Measurements from ENCODE around the gene CORO2A. TPM values are rescaled to one million over a fixed set of nuclear protein-coding genes. Genes with fewer than 3 reads are reported as not detected.

Gene CORO2A
- total RNA-seq, 1 experiment from 2014 or later, result 15.8 TPM

GRCh38 chr9:98236901-98237487 is 44.6 kb upstream of the CORO2A start:
- no peak overlapping the region for H2BK5ac ChIP-seq (ENCODE audit: insufficient read length, low read length)
- H3K27ac Mint-ChIP-seq, result no peak overlapping the region; a peak in 1 of 7 replicates
- TF ChIP-seq CTCF (conservative IDR thresholded peaks at IDR 0.05), result no peak
- H3K27me3 ChIP-seq (ENCODE audit: insufficient read depth, low read length), result no peaks in the 10 kb centered on the region; the same call in 1 of the 2 replicates
- H2BK20ac ChIP-seq (ENCODE audit: low read depth, low read length, poor library complexity, severe bottlenecking), result no peak overlapping the region
- H3K56ac ChIP-seq (ENCODE audit: insufficient read length, low read depth, low read length), result no peak overlapping the region
- H3K18ac ChIP-seq (ENCODE audit: insufficient read length, low read depth, low read length), result no peak overlapping the region
- H3K27me3 Mint-ChIP-seq (ENCODE audit: low read depth), result no peaks in the 10 kb centered on the region
- WGBS (ENCODE audit: extremely low coverage, insufficient read length, low lambda C conversion rate), result no CpG with 5 or more reads among the region's 8 CpGs
- H2BK12ac ChIP-seq (ENCODE audit: insufficient read length, low read depth, low read length), result no peak overlapping the region
- no peaks in the 10 kb centered on the region for H3K4me1 ChIP-seq (ENCODE audit: insufficient read depth, low read length)
- no peak overlapping the region for H2AFZ ChIP-seq (ENCODE audit: low read length)
- H3K4me2 ChIP-seq (ENCODE audit: insufficient read depth, insufficient read length, low read length), result no peak overlapping the region
- no peak overlapping the region for H3K27ac ChIP-seq (ENCODE audit: insufficient read length, low read depth, low read length)
- no peak for DNase-seq
- H3K23ac ChIP-seq (ENCODE audit: insufficient read length, low read depth, low read length), result no peak overlapping the region
- no peaks in the 10 kb centered on the region for H3K79me2 ChIP-seq (ENCODE audit: insufficient read depth, low read length)
- H2AK5ac ChIP-seq (ENCODE audit: insufficient read length, low read length), result no peak overlapping the region
- H3K79me1 ChIP-seq (ENCODE audit: insufficient read depth, low read depth, low read length, poor library complexity, severe bottlenecking), result no peaks in the 10 kb centered on the region
- H3K36me3 Mint-ChIP-seq (ENCODE audit: insufficient read depth in 1 of 3, low read depth in 3 of 3), result peaks cover 0 to 7% (median 0%) of the 10 kb centered on the region in 3 experiments; a peak in 2 of 7 replicates
- peaks cover 5% of the 10 kb centered on the region in 2 experiments for H3K4me1 Mint-ChIP-seq
- no peaks in the 10 kb centered on the region for H3K9me3 ChIP-seq (ENCODE audit: control insufficient read depth, low read depth, low read length)
- H3K14ac ChIP-seq (ENCODE audit: insufficient read depth, low read length), result no peak overlapping the region
- H3K9me3 Mint-ChIP-seq, result no peaks in the 10 kb centered on the region
- H3K9ac ChIP-seq (ENCODE audit: extremely low read depth, insufficient read length, low read length), result no peak overlapping the region
- H4K20me1 ChIP-seq (ENCODE audit: control insufficient read depth, insufficient read depth, insufficient read length), result no peaks in the 10 kb centered on the region
- H3K4ac ChIP-seq (ENCODE audit: low read depth, low read length), result no peak overlapping the region
- H4K91ac ChIP-seq (ENCODE audit: insufficient read length, low read depth, low read length), result no peak overlapping the region
- no peak overlapping the region for H4K5ac ChIP-seq (ENCODE audit: insufficient read length, low read depth, low read length)
- no peaks in the 10 kb centered on the region for H3K23me2 ChIP-seq (ENCODE audit: insufficient read length, low read depth, low read length, poor library complexity, severe bottlenecking)
- H3K4me3 Mint-ChIP-seq, result no peak overlapping the region
- H4K8ac ChIP-seq (replicated peaks; ENCODE audit: insufficient read length, low read depth, low read length), result no peak overlapping the region
- no peak overlapping the region for H2BK120ac ChIP-seq (ENCODE audit: low read depth, low read length, poor library complexity, severe bottlenecking)
- no peak overlapping the region for H3T11ph ChIP-seq (ENCODE audit: low read length)
- H2BK15ac ChIP-seq (ENCODE audit: low read depth, low read length), result no peak overlapping the region
